Hematopoietic multipotent progenitor cell treated with erythropoietin and hydrocortisone succinate and interleukin-3 and kit ligand, for 15 days (in vitro differentiated cells): ENCODE results near the gene TANK.
A peak's percentile ranks its signal among the peaks of the same experiment; 100 is the strongest.
"Not testable (repeated sequence)": the region's sequence is repeated elsewhere in the genome, so short reads cannot be mapped to it uniquely, and the experiment has no call there.

ENCODE experiments used
- DNase-seq: peaks from one replicate; pipeline ENCODE4 v3.0.0-alpha.2; 2015; ENCODE audit warnings: low spot score

The TANK gene, protein sequence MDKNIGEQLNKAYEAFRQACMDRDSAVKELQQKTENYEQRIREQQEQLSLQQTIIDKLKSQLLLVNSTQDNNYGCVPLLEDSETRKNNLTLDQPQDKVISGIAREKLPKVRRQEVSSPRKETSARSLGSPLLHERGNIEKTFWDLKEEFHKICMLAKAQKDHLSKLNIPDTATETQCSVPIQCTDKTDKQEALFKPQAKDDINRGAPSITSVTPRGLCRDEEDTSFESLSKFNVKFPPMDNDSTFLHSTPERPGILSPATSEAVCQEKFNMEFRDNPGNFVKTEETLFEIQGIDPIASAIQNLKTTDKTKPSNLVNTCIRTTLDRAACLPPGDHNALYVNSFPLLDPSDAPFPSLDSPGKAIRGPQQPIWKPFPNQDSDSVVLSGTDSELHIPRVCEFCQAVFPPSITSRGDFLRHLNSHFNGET

DNA sequence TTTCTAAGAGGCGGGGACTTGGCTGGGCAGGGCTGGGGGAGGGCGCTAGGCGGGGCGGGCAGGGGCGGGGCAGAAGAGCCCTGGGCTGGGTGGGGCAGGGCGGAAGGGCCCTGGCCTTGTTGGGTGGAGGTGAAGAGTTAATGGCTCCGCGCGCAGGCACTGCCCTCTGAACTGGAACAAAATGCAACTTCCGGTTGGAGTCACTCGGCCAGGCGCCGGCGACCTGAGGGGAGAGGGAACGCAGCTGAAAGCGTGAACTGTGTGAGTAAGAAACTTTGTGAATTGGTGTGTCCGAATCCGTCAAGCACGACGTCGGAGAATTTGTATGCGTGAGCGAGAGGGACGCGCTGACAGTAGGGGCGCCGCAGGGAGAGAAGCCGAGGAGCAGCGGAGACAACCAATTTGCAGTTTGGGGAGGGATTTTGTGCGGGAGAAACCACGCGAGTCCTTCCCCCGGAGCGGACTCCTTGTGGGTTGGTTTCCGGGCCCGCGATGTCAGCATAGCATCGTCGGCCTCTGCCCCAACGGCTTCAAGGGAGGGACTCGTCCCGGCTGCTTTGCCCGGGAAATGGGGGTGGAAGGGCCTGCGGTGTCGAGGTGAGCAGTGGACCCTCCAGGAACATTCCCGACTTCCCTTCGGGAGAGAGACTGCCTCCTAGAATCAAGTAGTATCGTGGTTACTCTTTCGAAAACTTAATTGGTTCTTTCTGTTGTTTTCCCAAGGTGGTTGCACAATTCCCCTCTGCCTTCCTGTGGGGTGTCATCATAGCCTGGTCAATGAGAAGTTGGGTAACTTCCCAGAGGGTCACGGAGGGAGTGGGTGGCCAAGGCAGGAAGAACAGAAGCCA, at the start of gene TANK:
Gene TANK (plus strand): TSS at position 203 of the 848 bp plus-strand sequence. CDS start 19,235 bp downstream, outside the sequence.
- DNase-seq, result peak; percentile 94

DNA sequence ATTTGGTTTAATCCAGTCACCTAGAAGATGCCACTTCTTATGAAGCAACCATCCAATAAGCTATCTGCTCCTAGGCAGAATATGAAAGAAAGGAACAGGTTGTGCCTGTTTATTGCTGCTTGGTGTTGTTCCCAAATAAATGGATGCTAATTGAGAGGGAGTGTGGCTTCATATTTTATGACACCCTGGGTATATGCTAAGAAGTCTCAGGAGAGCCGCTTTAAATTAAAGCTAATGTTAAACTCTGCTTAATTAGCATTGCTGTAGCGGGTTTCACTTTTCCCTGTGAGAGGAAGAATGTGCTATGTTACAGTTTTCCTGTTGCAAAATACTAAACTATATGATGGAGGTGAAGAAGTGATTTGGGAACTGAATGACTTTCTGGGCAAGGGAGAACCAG, 48.7 kb upstream of the TANK start:
- DNase-seq, result no peak

DNA sequence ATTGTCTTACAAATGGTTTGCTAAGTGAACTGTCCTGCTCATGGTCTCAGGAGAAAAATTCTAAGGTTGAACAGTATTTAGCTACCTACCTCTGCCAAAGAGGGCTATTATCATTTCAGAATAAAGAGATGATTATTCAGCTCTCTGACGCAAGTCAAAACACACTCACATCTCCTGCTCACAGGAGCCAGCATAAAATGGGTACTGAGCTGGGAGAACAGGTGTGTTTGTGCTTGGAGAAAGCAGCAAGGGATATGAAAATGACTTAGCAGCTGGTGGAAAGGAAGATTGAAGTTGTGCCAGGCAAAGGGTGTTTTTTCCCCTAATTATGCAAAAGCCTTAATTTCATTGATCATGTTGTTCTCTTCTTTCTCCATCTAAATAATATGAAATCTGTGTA, 47.3 kb upstream of the TANK start:
- no peak for DNase-seq

DNA sequence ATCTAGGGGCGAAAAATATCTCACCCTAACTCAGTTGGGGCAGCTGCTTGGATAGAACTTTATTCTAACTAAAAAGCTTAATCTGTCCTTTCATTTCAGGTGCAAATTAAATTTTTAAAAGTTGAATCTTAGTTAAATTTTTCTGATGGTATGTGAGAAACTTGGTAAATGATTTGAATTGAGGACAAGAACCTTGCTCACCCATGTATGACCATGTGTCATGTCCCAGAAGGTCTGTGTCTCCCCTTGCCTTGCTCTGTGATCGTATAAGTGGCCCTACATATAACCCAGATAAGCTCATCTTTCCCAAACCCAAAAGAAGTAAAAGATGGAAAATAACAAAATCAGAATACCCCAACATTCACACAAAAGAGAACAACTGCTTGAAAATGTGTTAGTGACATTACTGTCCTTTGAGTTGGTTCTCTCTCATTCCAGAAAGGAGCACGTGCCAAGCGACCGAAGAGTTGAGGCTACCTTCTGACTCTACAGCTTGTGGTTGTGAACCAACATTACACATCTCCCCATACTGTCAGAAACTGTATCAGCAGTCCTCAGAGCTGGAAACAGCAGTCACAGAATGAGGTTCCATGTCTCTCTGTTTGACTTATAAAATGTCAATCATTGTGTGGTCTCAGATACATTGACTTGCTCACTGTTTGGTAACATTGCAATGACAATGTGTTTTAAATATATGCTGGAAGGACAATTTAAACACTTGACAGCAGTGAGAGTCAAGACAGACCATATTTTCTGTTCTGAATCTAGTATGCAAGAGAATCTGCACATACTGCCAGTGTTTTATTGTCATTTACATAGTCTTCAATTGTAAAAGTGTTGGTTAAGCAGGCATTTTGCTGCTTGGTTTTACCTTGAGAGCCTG, 46.3 kb upstream of the TANK start:
- DNase-seq, result no peak

DNA sequence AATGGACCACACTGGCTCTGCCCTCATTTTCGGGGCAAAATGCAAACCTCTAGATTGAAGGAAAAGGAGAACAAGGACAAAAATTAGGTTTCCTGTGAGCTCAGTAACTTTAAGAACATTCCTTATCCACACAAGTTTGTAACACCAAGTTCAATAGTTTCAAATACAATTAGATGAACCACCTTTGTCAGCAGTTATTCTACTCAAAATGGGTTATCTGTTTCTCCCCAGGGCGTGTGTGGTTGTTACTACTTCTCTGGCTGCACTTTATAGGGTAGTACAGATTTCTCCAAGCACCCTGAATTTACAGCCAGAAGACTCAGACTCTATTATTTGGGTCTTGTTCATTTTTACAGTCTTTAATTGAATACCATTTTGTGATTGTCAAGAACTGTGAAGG, 45.0 kb upstream of the TANK start:
- no peak for DNase-seq

DNA sequence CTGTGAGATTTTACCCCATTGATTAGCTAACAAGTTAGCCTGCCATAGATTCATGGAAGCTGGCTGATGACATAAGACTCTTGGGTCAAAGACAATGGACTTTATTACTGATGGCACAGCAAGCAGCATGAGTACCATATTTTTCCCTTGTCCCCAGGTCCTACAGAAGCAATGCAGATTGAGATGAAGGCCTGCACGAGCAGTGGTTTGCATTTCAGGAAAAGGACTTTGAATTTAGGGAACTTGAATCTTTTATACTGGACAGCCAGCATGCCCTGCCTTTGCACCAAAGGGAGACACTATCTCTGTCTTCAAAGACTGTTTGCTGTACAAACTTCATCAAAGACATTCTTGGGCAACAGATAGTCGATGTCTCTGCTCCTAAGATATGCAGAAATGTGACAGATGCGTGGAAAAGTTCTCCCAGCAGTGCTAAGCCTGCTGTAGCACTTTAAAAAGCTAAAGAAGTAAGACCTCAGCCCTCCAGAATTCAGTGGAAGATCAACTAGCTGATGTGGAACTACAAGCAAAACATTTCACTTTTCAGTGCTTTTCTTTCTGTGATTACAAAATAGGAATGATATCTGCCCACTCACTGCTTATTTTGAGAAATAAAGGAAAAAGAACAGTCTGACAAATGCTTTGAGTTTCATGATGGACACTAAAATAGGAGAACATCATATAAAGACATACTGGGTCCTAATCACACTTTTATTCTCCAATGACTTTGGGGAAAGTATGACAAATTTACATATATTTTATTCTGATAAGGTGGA, 44.4 kb upstream of the TANK start:
- DNase-seq, result no peak

DNA sequence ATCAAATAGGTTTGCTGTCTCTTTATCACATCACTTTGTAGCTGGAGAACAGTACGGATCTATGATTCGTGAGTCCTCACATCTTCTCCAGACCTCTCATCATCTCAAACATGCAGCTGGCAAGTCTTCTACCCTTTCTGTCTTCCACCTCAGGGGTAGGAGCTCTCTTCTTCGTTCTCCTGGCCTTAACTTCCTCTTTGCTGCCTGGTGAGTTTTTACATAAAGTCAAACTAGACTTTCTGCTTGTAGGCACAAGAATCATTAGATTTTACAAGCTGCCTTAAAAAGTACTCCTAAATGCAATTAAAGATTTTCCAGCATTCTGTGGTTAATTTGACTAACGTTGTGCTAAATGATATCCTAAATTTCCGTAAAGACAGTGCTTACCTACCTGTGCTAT, 43.7 kb upstream of the TANK start:
- no peak for DNase-seq

DNA sequence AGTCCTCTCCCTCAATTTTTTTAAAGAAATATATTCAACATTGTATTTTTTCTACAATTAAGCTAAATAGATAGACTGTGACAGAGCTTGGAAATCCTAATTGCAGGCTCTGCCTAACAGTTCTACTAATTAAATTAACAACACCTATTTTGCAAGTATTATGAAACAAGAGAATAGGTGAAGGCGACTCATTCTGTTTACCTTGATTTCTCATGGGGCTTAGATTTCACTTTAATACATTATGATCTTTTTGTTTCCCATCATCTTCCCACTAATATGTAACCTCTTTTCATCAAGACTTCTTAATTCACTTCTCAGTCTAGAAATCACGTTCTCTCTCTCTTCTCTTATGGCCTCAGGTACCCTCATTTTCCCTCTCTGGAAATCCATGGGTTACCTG, 42.7 kb upstream of the TANK start:
- no peak for DNase-seq

DNA sequence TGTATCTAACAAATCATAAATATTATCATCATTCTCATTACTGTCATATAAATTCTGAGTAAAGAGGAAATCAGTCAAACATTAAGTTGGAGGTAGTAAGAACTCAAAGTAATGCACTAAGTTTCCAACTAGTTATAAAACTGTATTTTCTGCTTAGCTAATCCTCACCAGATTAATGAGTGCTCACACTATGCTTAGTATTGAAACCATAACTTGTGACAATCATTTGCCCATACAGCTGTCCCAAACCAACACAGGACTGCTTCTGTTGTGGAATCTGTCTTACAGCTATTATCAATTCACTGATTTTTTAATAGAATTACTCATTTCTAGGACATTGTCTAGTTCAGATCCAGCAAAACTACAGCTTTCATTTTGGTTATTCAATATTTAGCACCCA, 41.5 kb upstream of the TANK start:
- no peak for DNase-seq

DNA sequence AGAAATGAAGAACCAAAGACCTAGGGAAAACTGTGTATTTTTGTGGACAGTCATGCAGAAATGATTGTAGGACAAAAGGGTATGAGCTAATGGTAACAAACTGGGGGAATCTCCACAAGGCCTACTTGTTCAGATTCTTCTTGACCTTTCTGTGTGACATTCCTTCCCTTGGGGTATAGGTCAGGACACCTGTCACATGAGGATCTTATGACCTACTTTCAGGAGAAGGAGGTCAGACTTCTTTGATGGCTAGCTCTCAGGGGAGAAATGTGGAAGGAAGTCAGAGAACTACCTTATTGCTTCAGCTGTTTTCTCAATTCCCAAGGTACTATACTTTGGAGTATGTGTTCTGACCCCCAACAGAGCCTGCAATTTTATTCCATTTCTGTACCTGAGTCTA, 40.7 kb upstream of the TANK start:
- no peak for DNase-seq

DNA sequence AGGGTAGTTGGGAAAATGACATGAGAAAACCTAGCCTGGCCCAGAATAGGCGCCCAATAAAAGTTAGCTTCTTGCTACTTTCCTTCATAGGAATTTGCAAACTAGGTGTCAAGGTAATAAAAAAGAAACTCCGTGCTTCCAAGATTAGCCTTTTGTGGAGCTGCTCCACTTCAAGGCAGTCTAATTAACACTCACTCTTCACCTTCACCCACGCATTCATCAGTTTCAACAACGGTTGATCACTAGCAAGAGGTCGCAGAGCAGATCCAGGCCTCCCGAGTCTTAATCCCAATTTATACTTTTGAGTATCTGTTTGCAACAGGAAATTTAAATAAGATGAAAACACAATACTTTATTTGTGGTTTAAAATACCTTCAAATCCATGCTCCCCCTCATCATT, 39.5 kb upstream of the TANK start:
- no peak for DNase-seq

DNA sequence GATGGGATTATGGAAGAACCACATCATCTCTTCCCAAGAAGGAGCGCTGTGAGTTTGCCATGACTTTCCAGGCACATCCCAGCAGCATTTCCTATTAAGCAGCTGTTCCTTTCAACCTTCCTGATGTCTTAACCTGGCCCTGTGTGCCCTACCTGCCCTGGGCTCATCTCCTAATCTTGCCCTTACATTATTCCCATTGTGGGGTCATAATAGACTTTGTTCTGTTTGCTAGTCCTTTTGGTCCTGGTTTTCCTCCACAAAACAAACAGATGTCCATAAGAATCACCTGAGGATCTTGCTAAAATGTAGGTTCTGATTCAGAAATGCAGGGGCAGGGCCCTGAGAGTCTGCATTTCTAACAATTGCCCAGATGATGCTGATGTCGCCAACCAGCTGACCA, 38.6 kb upstream of the TANK start:
- no peak for DNase-seq

DNA sequence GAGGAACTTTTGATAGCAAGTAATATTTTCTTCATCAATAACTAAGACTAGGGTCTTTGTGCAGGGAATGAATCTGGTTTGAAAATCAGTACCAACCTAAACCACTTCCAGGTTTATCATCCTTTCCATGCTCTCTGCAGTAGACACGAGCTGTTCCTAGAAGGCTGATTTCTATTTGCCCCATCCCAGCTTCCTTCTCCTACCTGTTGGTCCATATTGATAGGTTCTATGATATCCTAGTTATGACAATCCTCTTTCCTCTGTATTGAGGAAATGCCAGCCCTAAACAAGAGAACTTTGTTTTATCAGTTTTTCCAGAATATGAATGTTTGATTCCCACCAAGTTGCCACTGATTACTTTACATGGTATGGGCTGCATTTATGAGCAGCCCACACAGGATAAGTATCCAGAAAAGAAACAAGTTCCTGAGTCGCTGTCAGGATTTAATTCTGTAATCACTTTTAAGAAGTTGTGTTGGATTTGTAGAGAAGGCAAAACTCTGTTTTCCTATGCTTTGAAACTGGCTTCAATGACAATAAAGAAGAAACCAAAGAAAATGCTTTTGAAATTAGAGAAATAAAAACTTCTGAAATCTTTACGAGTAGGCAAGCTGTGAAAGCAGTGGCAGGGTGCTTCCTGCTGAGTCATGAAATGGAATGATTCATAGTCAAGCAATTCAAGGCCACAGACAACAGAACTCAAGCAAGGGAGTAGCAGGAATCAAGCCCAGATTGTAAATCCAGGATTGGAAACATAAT, 37.3 kb upstream of the TANK start:
- DNase-seq, result peak; percentile 21

DNA sequence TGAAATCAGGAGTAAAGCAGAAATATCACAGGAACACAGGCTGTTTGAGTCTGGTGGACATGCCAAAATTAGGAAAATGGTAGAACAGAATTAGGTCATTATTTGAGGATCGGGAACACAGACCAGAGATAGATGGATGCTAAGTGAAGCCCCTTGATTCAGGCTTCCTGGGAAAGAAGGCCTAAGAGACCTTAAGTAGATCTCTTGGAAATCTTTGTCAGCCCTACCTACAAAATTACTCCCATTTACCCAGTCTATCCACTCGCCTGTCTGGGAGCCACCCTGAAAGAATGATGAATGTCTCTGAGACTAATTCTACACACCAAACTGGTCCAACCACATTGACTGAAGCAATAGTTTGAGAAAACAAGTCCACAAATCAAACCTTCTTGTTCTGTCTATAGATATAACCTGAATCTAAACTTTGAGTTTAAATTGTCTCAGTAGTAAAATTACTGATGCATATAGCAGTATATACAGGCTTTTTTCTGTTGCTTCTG, 36.6 kb upstream of the TANK start:
- DNase-seq, result no peak

DNA sequence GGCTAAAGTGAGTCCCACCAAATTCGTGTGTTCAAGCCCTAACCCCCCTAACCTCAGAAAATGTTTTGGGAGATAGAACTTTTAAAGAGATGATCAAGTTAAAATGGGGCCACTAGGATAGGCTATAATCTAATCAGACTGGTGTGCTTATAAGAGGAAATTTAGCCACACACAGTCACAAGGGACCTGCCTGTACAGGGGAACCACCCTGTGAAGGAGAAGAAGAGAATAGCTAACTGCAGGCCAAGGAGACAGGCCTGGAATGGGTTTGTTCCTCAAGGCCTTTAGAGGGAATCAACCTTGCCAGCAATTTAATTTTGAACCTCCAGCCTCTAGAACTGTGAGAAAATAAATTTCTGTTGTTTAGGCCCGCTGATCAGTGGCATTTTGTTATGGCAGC, 36.0 kb upstream of the TANK start:
- DNase-seq, result no peak

DNA sequence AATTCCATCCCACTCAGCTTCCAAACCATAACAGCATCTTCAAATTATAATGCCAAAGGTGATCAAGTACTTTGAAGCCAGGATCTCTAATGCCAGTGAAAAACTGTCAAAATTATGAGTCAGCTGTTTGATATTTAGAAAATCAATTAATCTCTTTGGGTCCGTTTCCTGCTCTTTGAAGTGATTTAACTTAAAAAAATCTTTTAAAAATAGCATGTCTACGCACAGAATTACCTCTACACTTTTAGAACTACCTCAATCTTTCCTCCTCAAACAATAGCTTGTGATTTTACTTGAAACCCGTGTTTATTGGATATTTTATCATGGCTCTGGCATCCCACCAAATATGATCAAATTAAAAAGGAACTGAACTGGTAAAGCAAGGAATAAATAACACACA, 31.3 kb upstream of the TANK start:
- DNase-seq, result no peak

DNA sequence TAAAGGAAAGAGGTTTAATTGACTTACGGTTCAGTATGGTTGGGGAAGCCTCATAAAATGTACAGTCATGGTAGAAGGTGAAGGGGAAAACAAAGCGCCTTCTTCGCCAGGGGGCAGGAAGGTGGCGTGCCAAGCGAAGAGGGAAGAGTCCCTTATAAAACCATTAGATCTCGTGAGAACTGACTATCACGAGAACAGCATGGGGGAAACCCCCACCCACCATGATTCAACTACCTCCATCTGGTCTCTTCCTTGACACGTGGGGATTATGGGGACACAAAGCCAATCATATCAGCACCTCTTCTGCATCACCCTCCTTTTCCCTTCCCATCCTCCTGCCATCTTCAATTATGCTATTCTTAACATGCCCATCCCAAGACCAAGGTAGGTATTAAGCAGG, 29.9 kb upstream of the TANK start:
- no peak for DNase-seq

DNA sequence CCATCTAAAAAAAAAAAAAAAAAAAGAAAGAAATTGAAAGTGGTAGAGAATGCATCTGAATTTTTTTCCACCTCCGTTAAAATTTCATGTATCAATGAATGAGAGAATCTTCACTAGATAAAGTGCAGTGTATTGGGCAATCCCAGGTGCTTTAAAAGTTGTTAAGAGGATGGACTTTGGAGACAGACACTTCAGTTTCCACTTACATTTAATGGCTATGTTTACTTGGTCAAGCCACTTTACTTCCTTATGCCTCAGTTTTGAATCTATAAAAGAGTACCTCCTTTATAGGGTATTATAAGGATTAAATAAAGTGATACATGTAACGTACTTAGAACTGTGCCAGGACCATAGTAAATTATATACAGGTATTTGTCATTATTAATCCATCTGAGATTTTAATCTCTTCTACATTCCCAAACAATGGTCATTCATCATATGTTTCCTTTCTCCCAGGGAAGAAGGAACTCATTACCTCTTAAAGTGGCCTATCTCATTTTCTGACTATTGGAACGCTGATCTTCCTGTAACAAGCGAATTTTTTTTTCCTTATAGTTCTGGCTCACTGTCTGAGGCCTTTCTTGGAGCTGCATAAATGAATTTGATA, 29.1 kb upstream of the TANK start:
- DNase-seq, result no peak

DNA sequence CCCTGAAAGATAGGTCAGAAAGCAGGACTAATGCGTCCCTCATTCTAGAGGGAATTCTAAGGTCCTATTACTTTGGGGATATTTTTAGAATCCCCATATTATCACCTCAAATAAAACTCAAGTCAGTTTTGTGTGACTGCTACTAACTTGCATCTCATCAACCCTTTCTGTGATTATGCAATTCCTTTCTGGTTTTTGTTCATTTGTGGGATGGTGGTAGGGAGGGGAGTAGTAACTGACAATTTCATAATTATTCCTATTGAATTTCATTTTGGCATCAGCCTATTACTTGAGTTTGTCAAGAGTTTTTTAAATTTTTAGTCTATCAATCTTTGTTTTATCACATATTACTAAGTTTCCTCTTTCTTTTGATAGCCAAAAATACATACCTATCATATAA, 28.4 kb upstream of the TANK start:
- no peak for DNase-seq

DNA sequence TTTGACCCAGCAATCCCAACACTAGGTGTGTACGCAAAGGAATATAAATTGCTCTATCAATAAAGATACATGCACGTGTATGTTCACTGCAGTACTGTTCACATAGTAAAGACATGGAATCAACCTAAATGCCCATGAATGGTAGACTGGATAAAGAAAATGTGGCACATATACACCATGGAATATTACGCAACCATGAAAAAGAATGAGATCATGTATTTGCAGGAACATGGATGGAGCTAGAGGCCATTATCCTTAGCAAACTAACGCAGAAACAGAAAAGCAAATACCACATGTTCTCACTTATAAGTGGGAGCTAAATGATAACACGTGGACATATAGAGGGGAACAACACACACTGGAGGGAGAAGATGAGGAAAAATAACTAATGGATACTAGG, 27.8 kb upstream of the TANK start:
- not testable (repeated sequence) for DNase-seq
